Vagina (tissue), 2 donors: ENCODE data around the gene WAPL. TPM values are rescaled to one million over a fixed set of nuclear protein-coding genes. Genes with fewer than 3 reads are reported as not detected.

ENCODE experiments used
- DNase-seq, 2 donors: peaks; one replicate each; pipeline ENCODE4 v3.0.0-alpha.2; 2017; ENCODE audit errors: extremely low spot score in 2 of 2
- H3K27ac ChIP-seq: fragments of 200-600 bp; sonication (generic); one replicate; pipeline ENCODE4 v1.5.1; 2019
- H3K27me3 ChIP-seq: fragments of 200-600 bp; sonication (generic); one replicate; pipeline ENCODE4 v1.5.1; 2019
- H3K36me3 ChIP-seq, 2 donors: fragments of 200-600 bp; sonication (generic); one replicate each; pipeline ENCODE4 v1.5.1; 2017 to 2019
- H3K4me1 ChIP-seq: fragments of 200-600 bp; sonication (generic); one replicate; pipeline ENCODE4 v1.5.1; 2019
- H3K4me3 ChIP-seq, 2 donors: fragments of 200-600 bp; sonication (generic); 1 replicate in 1 of 2; 2 replicates in 1 of 2; pipeline ENCODE4 v1.5.1; 2016 to 2019
- H3K9me3 ChIP-seq: fragments of 200-600 bp; sonication (generic); one replicate; pipeline ENCODE4 v1.5.1; 2019
- CTCF ChIP-seq, 3 experiments: fragments of 450-650 bp in 2 of 3; fragments of 200-600 bp in 1 of 3; sonication (generic) in 1 of 3; IDR thresholded peaks; one replicate each; pipeline ENCODE4 v1.5.1; 2017 to 2019; ENCODE audit warnings: antibody characterized with exemption in 3 of 3, mild to moderate bottlenecking in 2 of 3, moderate library complexity in 2 of 3
- POLR2A ChIP-seq, 2 donors: fragments of 450-650 bp; IDR thresholded peaks; one replicate each; pipeline ENCODE4 v1.6.1; 2017; ENCODE audit warnings: antibody characterized with exemption in 2 of 2, mild to moderate bottlenecking in 2 of 2, moderate library complexity in 2 of 2
- POLR2AphosphoS5 ChIP-seq, 2 donors: sonication (generic); formaldehyde crosslinking; IDR thresholded peaks; one replicate each; pipeline ENCODE4 v1.9.0; 2017; ENCODE audit warnings: antibody characterized with exemption in 2 of 2, mild to moderate bottlenecking in 2 of 2, low read depth in 1 of 2; ENCODE audit not compliant: insufficient read depth in 1 of 2
- intact Hi-C: fragments of 100-400 bp; cut with DNase I; formaldehyde crosslinking; loops from one replicate; pipeline ENCODE4 v1.15.1; 2023
- total RNA-seq: library from RNA; depleted of rRNA; stranded (reverse); fragments of >200 nt; gene quantifications from one replicate; pipeline ENCODE4 v1.2.3, GENCODE V29; 2016

The WAPL gene
- total RNA-seq, 1 donor from 2014 or later = 26.5 TPM

- TF ChIP-seq CTCF (IDR thresholded peaks at IDR 0.05) = no peak
- TF ChIP-seq POLR2AphosphoS5 (IDR thresholded peaks at IDR 0.05; ENCODE audit: insufficient read depth in 1 of 2, low read depth in 1 of 2) = no peak
- no peak for TF ChIP-seq POLR2A (IDR thresholded peaks at IDR 0.05)
- no peaks in the 10 kb centered on the region for H3K27me3 ChIP-seq
- no peaks in the 10 kb centered on the region for H3K36me3 ChIP-seq
- H3K27ac ChIP-seq = no peak overlapping the region
- no peaks in the 10 kb centered on the region for H3K9me3 ChIP-seq
- peaks cover 11% of the 10 kb centered on the region for H3K4me1 ChIP-seq
- intact Hi-C loops = loop anchor here (10.0 kb wide), 2 partner anchors 176 to 506 kb away; no protein-coding TSS in a partner anchor
- no peak overlapping the region for H3K4me3 ChIP-seq
- DNase-seq = no peak
Observed at GRCh38 chr10:86409183-86409582, 112.4 kb downstream of the WAPL start.

- Histone ChIP-seq H3K27me3 (no peaks in the 10 kb centered on the region), H3K27ac (no peak overlapping the region), H3K4me3 (no peak overlapping the region), H3K4me1 (peaks cover 33% of the 10 kb centered on the region), H3K9me3 (no peaks in the 10 kb centered on the region), H3K36me3 (no peaks in the 10 kb centered on the region)
- TF ChIP-seq POLR2A (IDR thresholded peaks at IDR 0.05) (no peak), CTCF (IDR thresholded peaks at IDR 0.05) (no peak), POLR2AphosphoS5 (IDR thresholded peaks at IDR 0.05; ENCODE audit: insufficient read depth in 1 of 2, low read depth in 1 of 2) (no peak)
- intact Hi-C loops = loop anchor here (10.0 kb wide), 2 partner anchors 182 to 512 kb away; no protein-coding TSS in a partner anchor
- DNase-seq = no peak
Observed at GRCh38 chr10:86403183-86403797, 118.3 kb downstream of the WAPL start.

- Histone ChIP-seq H3K36me3 (no peaks in the 10 kb centered on the region), H3K27ac (no peak overlapping the region), H3K4me3 (no peak overlapping the region), H3K9me3 (no peaks in the 10 kb centered on the region), H3K27me3 (no peaks in the 10 kb centered on the region), H3K4me1 (peaks cover 33% of the 10 kb centered on the region)
- DNase-seq = no peak
- intact Hi-C loops = loop anchor here (10.0 kb wide), 2 partner anchors 182 to 512 kb away; no protein-coding TSS in a partner anchor
- TF ChIP-seq POLR2A (IDR thresholded peaks at IDR 0.05) (no peak), CTCF (IDR thresholded peaks at IDR 0.05) (no peak)
Observed at GRCh38 chr10:86402283-86402941, 119.2 kb downstream of the WAPL start.

GRCh38 chr10:86401588-86402282 is 119.9 kb downstream of the WAPL start:
- peak overlapping the region; percentile 82 for H3K27ac ChIP-seq
- no peak for DNase-seq
- peaks cover 33% of the 10 kb centered on the region for H3K4me1 ChIP-seq
- no peaks in the 10 kb centered on the region for H3K36me3 ChIP-seq
- H3K27me3 ChIP-seq = no peaks in the 10 kb centered on the region
- no peak for TF ChIP-seq POLR2AphosphoS5 (IDR thresholded peaks at IDR 0.05; ENCODE audit: insufficient read depth in 1 of 2, low read depth in 1 of 2)
- no peak for TF ChIP-seq CTCF (IDR thresholded peaks at IDR 0.05)
- TF ChIP-seq POLR2A (IDR thresholded peaks at IDR 0.05) = no peak
- H3K4me3 ChIP-seq = peak overlapping the region; percentile 52 to 60
- intact Hi-C loops = loop anchor here (10.0 kb wide), 2 partner anchors 183 to 513 kb away; no protein-coding TSS in a partner anchor
- H3K9me3 ChIP-seq = no peaks in the 10 kb centered on the region
